T-helper 1 cell (primary cell): ENCODE data around the gene ITGAV.

ENCODE experiments used
- DNase-seq, 5 donors: peaks; one replicate each; pipeline ENCODE4 v3.0.0-alpha.2; 2012 to 2020

ITGAV gene

DNA sequence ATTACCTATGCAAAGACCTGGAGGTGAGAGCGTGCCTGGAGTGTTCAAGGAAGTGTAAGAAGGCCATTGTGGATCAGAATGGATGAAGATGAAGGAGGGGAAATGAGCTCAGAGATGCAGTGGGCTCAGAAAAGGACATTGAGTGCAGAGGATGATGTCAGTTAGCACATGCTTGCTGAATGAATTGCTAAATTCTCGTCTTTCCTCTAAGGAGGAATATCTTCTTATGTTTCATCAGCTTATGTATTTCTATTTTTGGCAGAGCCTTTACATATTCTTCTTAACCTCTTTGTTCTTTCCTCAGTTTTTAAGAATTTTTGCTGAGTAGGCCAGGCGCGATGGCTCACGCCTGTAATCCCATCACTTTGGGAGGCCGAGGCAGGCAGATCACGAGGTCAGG is 134.9 kb downstream of the ITGAV start:
- no peak for DNase-seq

DNA sequence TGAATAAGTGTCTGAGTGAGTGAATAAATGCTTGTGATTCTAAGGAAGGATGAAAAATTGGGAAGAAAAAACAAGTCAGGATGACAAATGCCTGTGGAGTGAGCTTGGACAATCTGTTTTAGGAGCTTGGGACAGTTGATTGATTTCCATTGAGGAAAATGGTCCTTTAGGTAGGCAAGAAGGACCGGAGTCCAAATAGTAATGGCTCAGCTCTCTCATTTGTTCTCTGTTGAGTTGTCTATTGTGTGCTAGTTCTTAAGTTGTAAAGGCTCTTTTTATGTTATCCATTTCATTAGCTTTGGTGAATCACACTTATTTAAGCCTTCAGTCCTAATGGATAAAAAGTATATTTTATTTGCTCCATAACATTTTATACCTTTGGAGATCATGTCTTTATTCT is 135.9 kb downstream of the ITGAV start:
- DNase-seq: no peak

DNA sequence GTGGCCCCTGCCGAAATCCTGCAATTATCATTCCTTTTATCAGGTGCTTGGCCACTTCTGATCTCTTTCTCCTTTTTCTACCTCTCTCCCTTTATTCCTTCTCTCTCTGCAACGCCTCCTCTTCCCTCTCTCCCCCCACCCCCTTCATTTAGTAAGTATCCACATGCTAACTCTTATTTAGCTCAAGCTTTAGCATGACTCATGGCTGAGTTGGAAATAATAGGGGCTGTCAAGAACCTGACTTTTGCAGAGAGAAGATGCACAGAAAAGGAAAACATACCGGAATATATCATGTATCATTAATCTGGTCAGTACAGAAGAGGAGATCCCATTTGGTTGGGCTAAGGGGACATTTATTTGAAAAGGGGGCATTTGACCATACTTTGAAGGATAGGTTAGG is 137.1 kb downstream of the ITGAV start:
- no peak for DNase-seq

DNA sequence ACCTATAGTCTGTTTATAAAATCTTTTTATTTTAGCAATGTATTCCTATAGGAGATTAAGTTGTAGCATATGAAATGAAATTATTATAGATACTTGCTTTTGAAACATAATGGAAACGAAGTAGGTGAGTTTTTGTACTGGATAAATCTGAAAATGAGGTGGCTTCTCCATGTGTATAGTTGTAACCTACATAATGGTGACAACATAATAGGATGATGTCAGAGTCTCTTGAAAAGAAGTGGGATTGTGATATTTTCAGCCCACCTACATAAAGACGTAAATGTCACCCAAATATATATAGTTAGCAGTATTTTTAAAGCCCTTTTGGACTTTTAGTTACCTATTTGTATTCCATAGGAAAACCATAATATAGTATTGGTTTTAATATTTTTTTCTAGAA is 138.8 kb downstream of the ITGAV start:
- no peak for DNase-seq
